ENCODE measurements around the gene ERP27. TPM values are rescaled to one million over a fixed set of nuclear protein-coding genes. Genes with fewer than 3 reads are reported as not detected.

The ERP27 gene
- total and polyA plus RNA-seq, 2 of the 8 experiments (the other 6 are each of a cell fraction or from before 2014, with no cell fraction given): not detected

DNA sequence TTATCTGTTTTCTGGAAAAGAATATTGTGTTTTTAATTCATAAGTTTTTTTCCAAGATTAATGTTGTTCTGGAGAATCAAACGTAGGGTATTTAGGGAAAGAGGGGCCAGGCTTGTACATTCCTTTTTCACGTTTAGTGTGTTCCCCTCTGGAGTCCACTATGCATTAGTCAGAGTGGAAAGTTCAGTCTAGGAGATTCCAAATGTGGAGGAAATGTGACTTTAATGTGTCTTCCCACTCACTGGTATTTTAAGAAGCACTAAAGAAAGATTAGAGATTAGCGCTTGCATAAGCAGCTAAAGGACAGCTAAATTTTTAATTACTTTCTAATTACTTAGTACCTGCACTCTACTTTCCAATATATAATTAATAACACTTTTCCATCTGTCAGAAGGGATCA lies 30.1 kb upstream of the ERP27 start (continued):
- TF ChIP-seq, protein P1, sequence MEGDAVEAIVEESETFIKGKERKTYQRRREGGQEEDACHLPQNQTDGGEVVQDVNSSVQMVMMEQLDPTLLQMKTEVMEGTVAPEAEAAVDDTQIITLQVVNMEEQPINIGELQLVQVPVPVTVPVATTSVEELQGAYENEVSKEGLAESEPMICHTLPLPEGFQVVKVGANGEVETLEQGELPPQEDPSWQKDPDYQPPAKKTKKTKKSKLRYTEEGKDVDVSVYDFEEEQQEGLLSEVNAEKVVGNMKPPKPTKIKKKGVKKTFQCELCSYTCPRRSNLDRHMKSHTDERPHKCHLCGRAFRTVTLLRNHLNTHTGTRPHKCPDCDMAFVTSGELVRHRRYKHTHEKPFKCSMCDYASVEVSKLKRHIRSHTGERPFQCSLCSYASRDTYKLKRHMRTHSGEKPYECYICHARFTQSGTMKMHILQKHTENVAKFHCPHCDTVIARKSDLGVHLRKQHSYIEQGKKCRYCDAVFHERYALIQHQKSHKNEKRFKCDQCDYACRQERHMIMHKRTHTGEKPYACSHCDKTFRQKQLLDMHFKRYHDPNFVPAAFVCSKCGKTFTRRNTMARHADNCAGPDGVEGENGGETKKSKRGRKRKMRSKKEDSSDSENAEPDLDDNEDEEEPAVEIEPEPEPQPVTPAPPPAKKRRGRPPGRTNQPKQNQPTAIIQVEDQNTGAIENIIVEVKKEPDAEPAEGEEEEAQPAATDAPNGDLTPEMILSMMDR (IDR thresholded peaks at IDR 0.05; ENCODE audit: control extremely low read depth in 1 of 3, insufficient read depth in 1 of 3, low read depth in 1 of 3, low read length in 3 of 3): no peak
- TF ChIP-seq TAF7 (optimal IDR thresholded peaks at IDR 0.05; ENCODE audit: borderline replicate concordance, low read depth, low read length) (no peak), KDM4A (IDR thresholded peaks at IDR 0.05; ENCODE audit: low read depth, low read length, severe bottlenecking) (no peak)
- TF ChIP-seq, protein P2, sequence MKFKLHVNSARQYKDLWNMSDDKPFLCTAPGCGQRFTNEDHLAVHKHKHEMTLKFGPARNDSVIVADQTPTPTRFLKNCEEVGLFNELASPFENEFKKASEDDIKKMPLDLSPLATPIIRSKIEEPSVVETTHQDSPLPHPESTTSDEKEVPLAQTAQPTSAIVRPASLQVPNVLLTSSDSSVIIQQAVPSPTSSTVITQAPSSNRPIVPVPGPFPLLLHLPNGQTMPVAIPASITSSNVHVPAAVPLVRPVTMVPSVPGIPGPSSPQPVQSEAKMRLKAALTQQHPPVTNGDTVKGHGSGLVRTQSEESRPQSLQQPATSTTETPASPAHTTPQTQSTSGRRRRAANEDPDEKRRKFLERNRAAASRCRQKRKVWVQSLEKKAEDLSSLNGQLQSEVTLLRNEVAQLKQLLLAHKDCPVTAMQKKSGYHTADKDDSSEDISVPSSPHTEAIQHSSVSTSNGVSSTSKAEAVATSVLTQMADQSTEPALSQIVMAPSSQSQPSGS (IDR thresholded peaks at IDR 0.05; ENCODE audit: low read length): no peak

Measured in H1 (cell line).